Myocyte (in vitro differentiated cells): Measurements from ENCODE around the gene HS3ST1. TPM values are rescaled to one million over a fixed set of nuclear protein-coding genes. Genes with fewer than 3 reads are reported as not detected.
A peak's percentile ranks its signal among the peaks of the same experiment; 100 is the strongest.

Source experiments
- DNase-seq: peaks from one replicate; pipeline ENCODE4 v3.0.0-alpha.2; 2012; ENCODE audit warnings: low read depth
- polyA plus RNA-seq: library from polyadenylated mRNA; unstranded; fragments of >200 nt; gene quantifications from one replicate; pipeline ENCODE4 v1.2.1, GENCODE V29; 2012; ENCODE audit warnings: missing spikeins
- total RNA-seq: library from RNA; depleted of rRNA; stranded (reverse); fragments of >200 nt; gene quantifications from 2 replicates; pipeline ENCODE4 v1.2.3, GENCODE V29; 2014

HS3ST1 gene
- 0.05 and 0.16 TPM in 2 replicates for total RNA-seq
- polyA plus RNA-seq = 0.06 TPM

GRCh38 chr4:11428231-11428898, at the start of gene HS3ST1:
TSS of gene HS3ST1 (minus strand) at chr4:11428894. CDS start at chr4:11400005, 28,889 bp downstream.
- DNase-seq = no peak

- no peak for DNase-seq
Measured at GRCh38 chr4:11475871-11476270, 47.2 kb upstream of the HS3ST1 start.

GRCh38 chr4:11474146-11474545, 45.5 kb upstream of the HS3ST1 start:
- no peak for DNase-seq

- DNase-seq = no peak
Measured at GRCh38 chr4:11472535-11472934, 43.8 kb upstream of the HS3ST1 start.

- no peak for DNase-seq
Measured at GRCh38 chr4:11471618-11472017, 42.9 kb upstream of the HS3ST1 start.

- no peak for DNase-seq
Measured at GRCh38 chr4:11471046-11471441, 42.4 kb upstream of the HS3ST1 start.

- no peak for DNase-seq
Measured at GRCh38 chr4:11470438-11471045, 41.8 kb upstream of the HS3ST1 start.

GRCh38 chr4:11469650-11470437, 41.1 kb upstream of the HS3ST1 start:
- no peak for DNase-seq

GRCh38 chr4:11468901-11469300, 40.2 kb upstream of the HS3ST1 start:
- DNase-seq = peak; percentile 60

- no peak for DNase-seq
Measured at GRCh38 chr4:11467931-11468330, 39.2 kb upstream of the HS3ST1 start.

GRCh38 chr4:11463707-11464106, 35.0 kb upstream of the HS3ST1 start:
- DNase-seq = no peak

- no peak for DNase-seq
Measured at GRCh38 chr4:11456401-11456800, 27.7 kb upstream of the HS3ST1 start.

- DNase-seq = no peak
Measured at GRCh38 chr4:11455201-11455835, 26.6 kb upstream of the HS3ST1 start.

GRCh38 chr4:11451716-11452115, 23.0 kb upstream of the HS3ST1 start:
- DNase-seq = no peak

- DNase-seq = peak; percentile 53
Measured at GRCh38 chr4:11446155-11446811, 17.6 kb upstream of the HS3ST1 start.

GRCh38 chr4:11441194-11441556, 12.5 kb upstream of the HS3ST1 start:
- DNase-seq = no peak

- DNase-seq = no peak
Measured at GRCh38 chr4:11440481-11441193, 11.9 kb upstream of the HS3ST1 start.

GRCh38 chr4:11439836-11440235, 11.1 kb upstream of the HS3ST1 start:
- no peak for DNase-seq

GRCh38 chr4:11438647-11439046, 10.0 kb upstream of the HS3ST1 start:
- no peak for DNase-seq

GRCh38 chr4:11436673-11437072, 8.0 kb upstream of the HS3ST1 start:
- DNase-seq = no peak

- no peak for DNase-seq
Measured at GRCh38 chr4:11436084-11436483, 7.4 kb upstream of the HS3ST1 start.
